Nephron (organoid): ENCODE results near the gene LINGO3.

Source experiments
- H3K27ac Mint-ChIP-seq, 3 experiments: 2 replicates each; pipeline ENCODE4 v1.8.0; 2020; ENCODE audit warnings: mixed read lengths in 3 of 3, mild to moderate bottlenecking in 2 of 3, moderate library complexity in 1 of 3
- H3K27me3 Mint-ChIP-seq: 2 replicates; pipeline ENCODE4 v1.8.0; 2021; ENCODE audit warnings: low read depth, mild to moderate bottlenecking, moderate library complexity, mixed read lengths
- H3K36me3 Mint-ChIP-seq: 2 replicates; pipeline ENCODE4 v1.8.0; 2020; ENCODE audit warnings: low read depth, mixed read lengths
- H3K4me1 Mint-ChIP-seq: 2 replicates; pipeline ENCODE4 v1.8.0; 2020; ENCODE audit warnings: mixed read lengths
- H3K4me3 Mint-ChIP-seq, 3 experiments: 2 replicates each; pipeline ENCODE4 v1.8.0; 2020; ENCODE audit warnings: mild to moderate bottlenecking in 3 of 3, mixed read lengths in 3 of 3, moderate library complexity in 2 of 3
- H3K9me3 Mint-ChIP-seq: 2 replicates; pipeline ENCODE4 v1.8.0; 2020; ENCODE audit warnings: mixed read lengths
- CTCF ChIP-seq, 3 experiments: fragments of 200-600 bp; sonication (generic); IDR thresholded peaks; one replicate each; pipeline ENCODE4 v1.5.0; 2021; ENCODE audit warnings: antibody characterized with exemption in 3 of 3; ENCODE audit not compliant: unreplicated experiment in 3 of 3

Gene LINGO3

DNA sequence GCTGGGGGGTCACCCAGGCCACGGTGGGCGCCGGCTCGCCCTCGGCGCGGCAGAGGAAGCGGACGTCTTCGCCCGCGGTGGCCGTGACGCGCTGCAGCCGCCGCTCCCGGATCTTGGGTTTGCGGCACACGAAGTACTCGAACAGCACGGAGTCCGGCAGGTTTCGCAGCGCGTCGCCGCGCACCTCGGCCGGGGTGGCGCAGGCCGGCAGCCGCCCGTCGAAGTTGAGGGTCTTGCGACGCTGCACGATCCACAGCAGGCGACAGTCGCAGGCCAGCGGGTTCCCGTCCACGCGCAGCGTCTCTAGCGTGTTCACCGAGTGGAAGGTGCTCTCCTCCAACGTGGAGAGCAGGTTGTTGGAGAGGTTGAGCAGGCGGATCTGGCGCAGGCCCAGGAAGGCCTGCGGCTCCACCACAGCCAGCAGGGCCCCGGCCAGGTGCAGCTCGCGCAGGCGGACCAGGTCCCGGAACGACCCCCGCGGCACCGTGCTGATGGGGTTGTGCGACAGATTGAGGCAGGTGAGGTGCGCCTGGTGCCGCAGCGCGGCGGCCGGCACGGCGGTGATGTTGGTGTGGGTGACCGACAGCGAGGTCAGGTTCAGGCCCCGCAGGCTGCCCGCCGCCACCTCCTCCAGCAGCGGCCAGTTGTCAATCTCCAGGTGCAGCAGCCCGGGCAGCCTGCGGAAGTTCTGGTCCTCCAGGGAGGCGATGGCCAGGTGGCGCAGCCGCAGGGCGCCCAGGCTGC, 17.3 kb downstream of the LINGO3 start:
- Mint-ChIP-seq H3K27me3 (peaks cover 97% of the 10 kb centered on the region), H3K9me3 (no peaks in the 10 kb centered on the region), H3K4me3 (peak overlapping the region in 1 of 3 experiments; percentile 29), H3K27ac (no peak overlapping the region), H3K36me3 (no peaks in the 10 kb centered on the region), H3K4me1 (peaks cover 17% of the 10 kb centered on the region)
- TF ChIP-seq CTCF (IDR thresholded peaks at IDR 0.05; ENCODE audit: unreplicated experiment in 3 of 3), result no peak

DNA sequence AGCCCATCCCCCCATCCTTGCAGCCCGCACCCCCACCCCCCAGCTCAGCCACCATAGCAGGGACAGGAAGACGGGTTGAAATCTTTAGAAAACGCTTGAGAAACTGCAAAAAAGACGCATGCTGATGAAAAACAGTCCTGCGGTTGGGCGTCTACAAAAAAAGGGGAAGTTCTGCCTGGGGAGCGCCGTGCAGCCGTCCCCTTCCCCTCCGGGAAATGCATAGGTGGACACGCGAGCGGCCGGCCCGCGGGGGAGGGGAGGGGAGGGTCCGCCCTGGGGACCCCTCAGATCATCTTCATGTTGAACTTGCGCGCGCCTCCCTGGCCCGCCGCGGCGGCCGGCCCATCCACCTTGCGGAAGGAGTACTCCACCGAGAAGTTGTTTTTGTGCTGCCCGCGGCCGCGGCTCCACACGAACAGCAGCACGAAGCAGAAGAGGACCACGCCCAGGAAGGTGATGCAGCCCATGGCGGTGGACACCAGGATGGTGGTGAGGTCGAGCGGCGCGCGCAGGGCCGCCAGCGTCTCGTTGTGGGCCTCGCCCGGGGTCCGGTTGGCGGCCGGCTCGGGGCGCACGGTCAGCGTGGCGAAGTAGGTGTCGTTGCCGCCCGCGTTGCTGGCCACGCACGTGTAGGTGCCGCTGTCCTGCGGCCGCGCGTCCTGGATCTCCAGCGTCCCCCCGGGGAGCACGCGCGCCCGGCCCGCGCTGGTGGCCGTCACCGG, 18.1 kb downstream of the LINGO3 start:
- Mint-ChIP-seq H3K9me3 (no peaks in the 10 kb centered on the region), H3K4me1 (peaks cover 12% of the 10 kb centered on the region), H3K36me3 (no peaks in the 10 kb centered on the region), H3K4me3 (peak overlapping the region in 2 of 3 experiments; percentile 68 to 72), H3K27me3 (peaks cover 96% of the 10 kb centered on the region), H3K27ac (no peak overlapping the region)
- no peak for TF ChIP-seq CTCF (IDR thresholded peaks at IDR 0.05; ENCODE audit: unreplicated experiment in 3 of 3)

GRCh38 chr19:2288818-2289713, 18.9 kb downstream of the LINGO3 start:
- no peaks in the 10 kb centered on the region for H3K9me3 Mint-ChIP-seq
- H3K27ac Mint-ChIP-seq, result no peak overlapping the region
- H3K4me3 Mint-ChIP-seq, result peak overlapping the region; percentile 14 to 69 (median 26)
- no peaks in the 10 kb centered on the region for H3K36me3 Mint-ChIP-seq
- no peak for TF ChIP-seq CTCF (IDR thresholded peaks at IDR 0.05; ENCODE audit: unreplicated experiment in 3 of 3)
- peaks cover 88% of the 10 kb centered on the region for H3K27me3 Mint-ChIP-seq
- peaks cover 9% of the 10 kb centered on the region for H3K4me1 Mint-ChIP-seq

DNA sequence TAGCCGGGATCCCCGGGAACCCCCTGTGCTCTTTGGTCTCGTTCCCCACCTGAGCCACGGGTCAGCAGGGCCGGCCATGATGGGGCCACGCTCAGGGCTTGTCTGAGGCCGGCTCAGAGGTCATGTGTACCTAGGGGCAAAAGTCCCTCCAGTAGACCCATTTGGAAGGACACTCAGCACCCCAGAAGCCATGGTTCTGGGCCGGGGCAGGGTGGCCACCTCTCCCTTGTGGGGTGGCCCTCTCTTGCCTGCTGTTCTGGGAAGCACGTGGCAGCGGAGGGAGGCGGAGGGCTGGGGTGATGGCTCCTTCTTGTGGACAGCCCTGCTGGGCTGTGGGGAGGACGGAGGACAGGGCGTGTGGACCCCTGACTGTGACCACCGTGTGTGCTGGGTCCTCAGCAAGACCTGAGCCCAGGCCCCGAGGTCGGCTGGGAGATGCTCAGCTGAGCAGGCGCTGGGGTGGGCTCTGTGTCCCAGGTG, 19.6 kb downstream of the LINGO3 start:
- Mint-ChIP-seq H3K27ac (no peak overlapping the region), H3K27me3 (peaks cover 85% of the 10 kb centered on the region), H3K36me3 (no peaks in the 10 kb centered on the region), H3K4me3 (peak overlapping the region in 2 of 3 experiments; percentile 26 to 69), H3K9me3 (no peaks in the 10 kb centered on the region), H3K4me1 (peaks cover 5% of the 10 kb centered on the region)
- no peak for TF ChIP-seq CTCF (IDR thresholded peaks at IDR 0.05; ENCODE audit: unreplicated experiment in 3 of 3)

GRCh38 chr19:2287585-2288337, 20.2 kb downstream of the LINGO3 start:
- no peaks in the 10 kb centered on the region for H3K36me3 Mint-ChIP-seq
- H3K4me3 Mint-ChIP-seq, result no peak overlapping the region
- no peak overlapping the region for H3K27ac Mint-ChIP-seq
- peaks cover 5% of the 10 kb centered on the region for H3K4me1 Mint-ChIP-seq
- no peak for TF ChIP-seq CTCF (IDR thresholded peaks at IDR 0.05; ENCODE audit: unreplicated experiment in 3 of 3)
- peaks cover 85% of the 10 kb centered on the region for H3K27me3 Mint-ChIP-seq
- H3K9me3 Mint-ChIP-seq, result no peaks in the 10 kb centered on the region
